NCI-H146 (cell line): ENCODE data around the gene RBMY1A1.
"Not testable (repeated sequence)": the region's sequence is repeated elsewhere in the genome, so short reads cannot be mapped to it uniquely, and the experiment has no call there.

Source experiments
- DNase-seq: peaks from one replicate; lab custom pipeline; 2025; lab: John Stamatoyannopoulos, UW

Gene RBMY1A1

GRCh38 chrY:21534579-21534978 is at the start of gene RBMY1A1:
Gene RBMY1A1 (plus strand): TSS chrY:21534879. CDS start chrY:21536892, 2,013 bp downstream.
- not testable (repeated sequence) for DNase-seq

- not testable (repeated sequence) for DNase-seq
Observed at GRCh38 chrY:21511038-21511437, 23.6 kb upstream of the RBMY1A1 start, which contains the start of gene RBMY1B. Gene RBMY1B (plus strand): TSS chrY:21511338. CDS start chrY:21513351, 2,013 bp downstream.

- DNase-seq: not testable (repeated sequence)
Observed at GRCh38 chrY:21559316-21559984, 24.8 kb downstream of the RBMY1A1 start.

- no peak for DNase-seq
Observed at GRCh38 chrY:21585449-21585848, 50.8 kb downstream of the RBMY1A1 start.

GRCh38 chrY:21586454-21586853 is 51.8 kb downstream of the RBMY1A1 start:
- not testable (repeated sequence) for DNase-seq

GRCh38 chrY:21592059-21592458 is 57.4 kb downstream of the RBMY1A1 start:
- DNase-seq: no peak

GRCh38 chrY:21596287-21596686 is 61.6 kb downstream of the RBMY1A1 start:
- DNase-seq: not testable (repeated sequence)
